ENCODE results near the gene RPL18A.
"Not testable (repeated sequence)": the region's sequence is repeated elsewhere in the genome, so short reads cannot be mapped to it uniquely, and the experiment has no call there.

GRCh38 chr19:17887221-17887620 lies 27.5 kb downstream of the RPL18A start:
- not testable (repeated sequence) for TF ChIP-seq YY1 (IDR thresholded peaks at IDR 0.05; ENCODE audit: insufficient read depth, insufficient read length); ZNF274 (IDR thresholded peaks at IDR 0.05; ENCODE audit: low read depth, low read length)

Data from NT2/D1 (cell line).